GM12878 (cell line): ENCODE data around the gene GALNT12. TPM values are rescaled to one million over a fixed set of nuclear protein-coding genes. Genes with fewer than 3 reads are reported as not detected.

Experiments
- ATAC-seq: fragments of 200-7000 bp; cut with Tn5 transposase; 3 replicates; pipeline ENCODE4 v1.9.1; 2020; ENCODE audit warnings: mild to moderate bottlenecking, moderate library complexity
- BruUV-seq: library from RNA; stranded (reverse); fragments of 400-500 nt; replicated peaks from 2 replicates; lab custom pipeline; 2021; lab: Mats Ljungman, UMichigan
- CTCF ChIA-PET: fragments of 300-600 bp; sonication (Branson Sonifier 250); formaldehyde crosslinking; extraction: SDS; loops from one replicate; lab custom pipeline; 2021; ENCODE audit warnings: inconsistent platforms; lab: Yijun Ruan, JAX
- POLR2A ChIA-PET: fragments of 350-600 bp; formaldehyde crosslinking; extraction: SDS; loops from one replicate; lab custom pipeline; 2021; ENCODE audit warnings: inconsistent platforms; lab: Charles Lee
- RAD21 ChIA-PET: fragments of 300-600 bp; sonication (Branson Sonifier 250); formaldehyde crosslinking; loops from one replicate; lab custom pipeline; 2023; ENCODE audit warnings: antibody characterized with exemption; ENCODE audit not compliant: unreplicated experiment; lab: Charles Lee
- SMC1A ChIA-PET: fragments of 300-600 bp; sonication (Branson Sonifier 250); formaldehyde crosslinking; loops from one replicate; lab custom pipeline; 2023; ENCODE audit not compliant: unreplicated experiment, uncharacterized antibody; lab: Charles Lee
- DNase-seq: peaks from one replicate; pipeline ENCODE4 v3.0.0-alpha.2; 2011; ENCODE audit warnings: low read depth, low spot score
- FAIRE-seq: peaks from 3 replicates; lab custom pipeline; 2011; peaks lifted over from hg19 to GRCh38; lab: Jason Lieb, UNC
- H2AFZ ChIP-seq: 2 replicates; pipeline ENCODE4 v1.6.0; 2011; ENCODE audit warnings: low read depth, low read length, control low read depth; ENCODE audit not compliant: control insufficient read depth
- H3K27ac ChIP-seq: 2 replicates; pipeline ENCODE4 v1.5.1; 2011; ENCODE audit warnings: control low read depth; ENCODE audit not compliant: control insufficient read depth, insufficient read depth
- H3K27me3 ChIP-seq, 2 experiments: replicated peaks in 1 of 2; 2 replicates each; pipeline versions ENCODE4 v1.6.0 to v1.6.1; 2011; ENCODE audit warnings: low read length in 1 of 2; ENCODE audit not compliant: control insufficient read depth in 2 of 2, insufficient read depth in 2 of 2
- H3K36me3 ChIP-seq, 2 experiments: 2 replicates each; pipeline ENCODE4 v1.5.1; 2011; ENCODE audit warnings: low read length in 1 of 2; ENCODE audit not compliant: control insufficient read depth in 2 of 2, insufficient read depth in 2 of 2
- H3K4me1 ChIP-seq: 2 replicates; pipeline ENCODE4 v1.6.1; 2011; ENCODE audit warnings: mild to moderate bottlenecking, low read length, moderate library complexity, mixed read lengths; ENCODE audit not compliant: control insufficient read depth, insufficient read depth
- H3K4me2 ChIP-seq: 2 replicates; pipeline ENCODE4 v1.6.0; 2011; ENCODE audit warnings: control low read depth; ENCODE audit not compliant: control insufficient read depth, insufficient read depth
- H3K4me3 ChIP-seq: fragments of 200-600 bp; sonication (generic); 2 replicates; pipeline ENCODE4 v1.5.1; 2016
- H3K79me2 ChIP-seq: 2 replicates; pipeline ENCODE4 v1.6.0; 2011; ENCODE audit warnings: low read length; ENCODE audit not compliant: control insufficient read depth, insufficient read depth
- H3K9ac ChIP-seq: 2 replicates; pipeline ENCODE4 v1.8.0; 2011; ENCODE audit warnings: low read length, control low read depth, mixed read lengths; ENCODE audit not compliant: control insufficient read depth, insufficient read depth
- H3K9me3 ChIP-seq: replicated peaks from 3 replicates; pipeline ENCODE4 v1.5.1; 2011; ENCODE audit warnings: mild to moderate bottlenecking, low read length; ENCODE audit not compliant: control insufficient read depth, insufficient read depth
- H4K20me1 ChIP-seq: 2 replicates; pipeline ENCODE4 v1.6.0; 2011; ENCODE audit not compliant: control insufficient read depth, insufficient read depth
- ATF7 ChIP-seq: fragments of 450-650 bp; IDR thresholded peaks from 2 replicates; pipeline ENCODE4 v1.6.1; 2016; ENCODE audit warnings: low read depth, mild to moderate bottlenecking
- BHLHE40 ChIP-seq, 2 experiments: fragments of 450-650 bp in 1 of 2; IDR thresholded peaks; 2 replicates each; pipeline ENCODE4 v1.6.1; 2011 to 2017; ENCODE audit warnings: low read depth in 2 of 2, borderline replicate concordance in 1 of 2, improper control_type of control experiment in 1 of 2, low read length in 1 of 2, mild to moderate bottlenecking in 1 of 2
- GABPA ChIP-seq: IDR thresholded peaks from 2 replicates; pipeline ENCODE4 v1.6.1; 2014; ENCODE audit warnings: antibody characterized with exemption, low read depth, mild to moderate bottlenecking, inconsistent platforms
- GATAD2B ChIP-seq: fragments of 450-650 bp; conservative IDR thresholded peaks from 2 replicates; pipeline ENCODE4 v1.6.1; 2017; ENCODE audit warnings: low read depth, mild to moderate bottlenecking, moderate library complexity
- JUNB ChIP-seq: IDR thresholded peaks from 2 replicates; pipeline ENCODE4 v1.6.1; 2016; ENCODE audit warnings: antibody characterized with exemption, mild to moderate bottlenecking
- NKRF ChIP-seq: fragments of 450-650 bp; conservative IDR thresholded peaks from 2 replicates; pipeline ENCODE4 v1.6.1; 2017; ENCODE audit warnings: mild to moderate bottlenecking, moderate library complexity
- NR2F1 ChIP-seq: fragments of 450-650 bp; conservative IDR thresholded peaks from 2 replicates; pipeline ENCODE4 v1.6.1; 2017; ENCODE audit warnings: mild to moderate bottlenecking
- RAD21 ChIP-seq: IDR thresholded peaks from 2 replicates; pipeline ENCODE4 v1.6.1; 2011; ENCODE audit warnings: mild to moderate bottlenecking, low read depth, low read length, moderate library complexity; ENCODE audit not compliant: insufficient read depth
- RELB ChIP-seq: fragments of 450-650 bp; IDR thresholded peaks from 2 replicates; pipeline ENCODE4 v1.6.1; 2017; ENCODE audit warnings: low read depth, mild to moderate bottlenecking, moderate library complexity
- SIN3A ChIP-seq: IDR thresholded peaks from 2 replicates; pipeline ENCODE4 v1.6.1; 2012; ENCODE audit warnings: low read depth, low read length, improper control_type of control experiment
- TCF12 ChIP-seq: IDR thresholded peaks from 2 replicates; pipeline ENCODE4 v1.6.1; 2011; ENCODE audit warnings: low read depth, mild to moderate bottlenecking, low read length
- YY1 ChIP-seq: IDR thresholded peaks from 2 replicates; pipeline ENCODE4 v1.6.1; 2011; ENCODE audit warnings: low read depth, mild to moderate bottlenecking, low read length
- ZNF217 ChIP-seq: fragments of 450-650 bp; IDR thresholded peaks from 2 replicates; pipeline ENCODE4 v1.6.1; 2017; ENCODE audit warnings: antibody characterized with exemption, mild to moderate bottlenecking
- WGBS: methylation state at CpG from one replicate; pipeline ENCODE4 v1.1.6; 2016; ENCODE audit warnings: low lambda C conversion rate; ENCODE audit not compliant: insufficient replicate concordance, insufficient coverage; ENCODE audit errors: missing lambda C conversion rate; 5-methylcytosine and 5-hydroxymethylcytosine counted together
- in situ Hi-C: fragments of 300-500 bp; cut with MboI; formaldehyde crosslinking; loops from 9 replicates; pipeline ENCODE4 v1.14.3; 2018; ENCODE audit warnings: mixed read lengths
- intact Hi-C: fragments of 100-400 bp; cut with micrococcal nuclease; formaldehyde crosslinking; loops from one replicate; pipeline ENCODE4 v1.14.2; 2022; ENCODE audit not compliant: unreplicated experiment
- polyA plus RNA-seq, 11 experiments: library from polyadenylated mRNA; depleted of rRNA in 4 of 11; unstranded in 6 of 11; stranded (reverse) in 5 of 11; fragments of >200 nt; fragmentation: Nextera tagmentation in 4 of 11; fragmentation: Illumina TruSeq in 1 of 11; extraction: Ambion mirVana in 4 of 11; extraction: Trizol in 1 of 11; gene quantifications; 1 replicate in 1 of 11; 2 replicates in 10 of 11; pipeline versions ENCODE4 v1.2.1 to v1.2.3, GENCODE V29; 2011 to 2016; ENCODE audit warnings: inconsistent platforms in 2 of 11, missing spikeins in 2 of 11, low read depth in 1 of 11
- total RNA-seq, 4 experiments: library from RNA; depleted of rRNA in 3 of 4; stranded (reverse); fragments of >200 nt in 3 of 4; fragmentation: Illumina TruSeq in 1 of 4; extraction: Trizol in 1 of 4; gene quantifications; 2 replicates each; pipeline versions ENCODE4 v1.2.1 to v1.2.3, GENCODE V29; 2013 to 2021

Gene GALNT12
- total and polyA plus RNA-seq, 10 of the 15 experiments (the other 5 are each of a cell fraction or from before 2014, with no cell fraction given): 0.13 to 5.3 (median 3.2) TPM

GRCh38 chr9:98810102-98810842 lies 2.8 kb downstream of the GALNT12 start (continued):
- TF ChIP-seq RELB (no peak), YY1 (no peak), GATAD2B (no peak), TCF12 (no peak), GABPA (no peak), RAD21 (no peak), SIN3A (no peak), BHLHE40 (IDR thresholded peaks at IDR 0.05; ENCODE audit: borderline replicate concordance in 1 of 2, low read depth in 2 of 2, low read length in 1 of 2) (no peak), NR2F1 (no peak), ZNF217 (no peak)

- WGBS: 0% methylated on average over 2 of the region's 2 CpGs
- intact Hi-C loops: no loop called here
- H3K27me3 ChIP-seq: peaks cover 2 to 3% of the 10 kb centered on the region in 2 experiments; a peak in 3 of 4 replicates
- no peaks in the 10 kb centered on the region for H3K9me3 ChIP-seq
- no peak overlapping the region for H3K4me3 ChIP-seq
- H3K36me3 ChIP-seq: no peaks in the 10 kb centered on the region
- H3K4me1 ChIP-seq: 0 out of 2 replicates have a peak, but pooled peaks cover 4% of the 10 kb centered on the region
- H2AFZ ChIP-seq: no peak overlapping the region
- DNase-seq: no peak
- in situ Hi-C loops: no loop called here
- no peaks in the 10 kb centered on the region for H4K20me1 ChIP-seq
- ChIA-PET RAD21 (no interaction called here), POLR2A (no interaction called here), SMC1A (no interaction called here), CTCF (no interaction called here)
- ATAC-seq: peak; percentile 28
- H3K4me2 ChIP-seq: no peak overlapping the region
- no peak overlapping the region for H3K9ac ChIP-seq
- no peaks in the 10 kb centered on the region for H3K79me2 ChIP-seq
- no TSS peak for BruUV-seq
- FAIRE-seq: no peak
- H3K27ac ChIP-seq: no peak overlapping the region
- TF ChIP-seq NKRF: no peak
- no peak for TF ChIP-seq GATAD2B
- peak; percentile 20; the same call in 1 of the 2 replicates for TF ChIP-seq JUNB
- TF ChIP-seq ATF7: peak; percentile 83
These were observed 3.7 kb downstream of the GALNT12 start for GRCh38 chr9:98811051-98811650.
